HT-29 (cell line): ENCODE results near the gene NR4A1. TPM values are rescaled to one million over a fixed set of nuclear protein-coding genes. Genes with fewer than 3 reads are reported as not detected.

ENCODE experiments used
- DNase-seq: peaks from one replicate; pipeline ENCODE4 v3.0.0-alpha.2; 2015; ENCODE audit warnings: low spot score
- total RNA-seq: library from RNA; depleted of rRNA; stranded (reverse); fragments of >200 nt; shearing (Covaris generic); gene quantifications from 2 replicates; pipeline ENCODE4 v1.2.3, GENCODE V29; 2014

The NR4A1 gene
- total RNA-seq, 1 experiment from 2014 or later: 61.2 TPM

- DNase-seq: no peak
Observed at GRCh38 chr12:52079576-52080402, 28.5 kb downstream of the NR4A1 start, which contains the start of gene SMIM41. SMIM41 (plus strand) TSS chr12:52079704; CDS start chr12:52079780, 76 bp downstream.

GRCh38 chr12:52080403-52081251 lies 29.4 kb downstream of the NR4A1 start:
- DNase-seq: no peak

GRCh38 chr12:52081263-52081733 lies 30.1 kb downstream of the NR4A1 start:
- no peak for DNase-seq

- no peak for DNase-seq
Observed at GRCh38 chr12:52082026-52082668, 30.9 kb downstream of the NR4A1 start.

- no peak for DNase-seq
Observed at GRCh38 chr12:52082669-52082987, 31.4 kb downstream of the NR4A1 start.

- DNase-seq: peak; percentile 60
Observed at GRCh38 chr12:52082988-52083637, 31.9 kb downstream of the NR4A1 start.

GRCh38 chr12:52083638-52083996 lies 32.4 kb downstream of the NR4A1 start:
- DNase-seq: no peak

- no peak for DNase-seq
Observed at GRCh38 chr12:52084491-52085231, 33.4 kb downstream of the NR4A1 start.

GRCh38 chr12:52085682-52086180 lies 34.5 kb downstream of the NR4A1 start:
- DNase-seq: no peak

GRCh38 chr12:52086366-52086765 lies 35.1 kb downstream of the NR4A1 start:
- DNase-seq: no peak

GRCh38 chr12:52086944-52087835 lies 35.9 kb downstream of the NR4A1 start:
- no peak for DNase-seq

- no peak for DNase-seq
Observed at GRCh38 chr12:52087961-52088820, 36.9 kb downstream of the NR4A1 start.

- no peak for DNase-seq
Observed at GRCh38 chr12:52089491-52089890, 38.2 kb downstream of the NR4A1 start.

- DNase-seq: no peak
Observed at GRCh38 chr12:52090291-52090690, 39.0 kb downstream of the NR4A1 start.

GRCh38 chr12:52091061-52091460 lies 39.8 kb downstream of the NR4A1 start:
- DNase-seq: no peak

- no peak for DNase-seq
Observed at GRCh38 chr12:52091869-52092268, 40.6 kb downstream of the NR4A1 start.

GRCh38 chr12:52093346-52093745 lies 42.1 kb downstream of the NR4A1 start:
- no peak for DNase-seq

GRCh38 chr12:52096332-52097044 lies 45.2 kb downstream of the NR4A1 start:
- DNase-seq: no peak
